Measurements from ENCODE around the gene GRK6. TPM values are rescaled to one million over a fixed set of nuclear protein-coding genes. Genes with fewer than 3 reads are reported as not detected.

Gene GRK6
- total and polyA plus RNA-seq, 3 donors from 2014 or later: 32.6 to 57.0 (median 51.8) TPM

GRCh38 chr5:177382423-177383029 is 44.0 kb upstream of the GRK6 start:
- Histone ChIP-seq H3K27me3 (no peaks in the 10 kb centered on the region), H3K9me3 (no peaks in the 10 kb centered on the region), H3K36me3 (ENCODE audit: low read depth, missing control alignments) (no peaks in the 10 kb centered on the region), H3K4me3 (no peak overlapping the region), H3K27ac (no peak overlapping the region), H3K4me1 (peaks cover 8% of the 10 kb centered on the region)
- intact Hi-C loops (cut with DNase I; ENCODE audit: low total_unique reads): no loop called here
- DNase-seq: peak; percentile 71
- 24 to 41% methylated on average over 11 of the region's 11 CpGs for WGBS, 2 donors
- peak in 2 of 3 experiments; percentile 22 to 34 for TF ChIP-seq CTCF (IDR thresholded peaks at IDR 0.05)
- no peak for TF ChIP-seq POLR2A (IDR thresholded peaks at IDR 0.05)

DNA sequence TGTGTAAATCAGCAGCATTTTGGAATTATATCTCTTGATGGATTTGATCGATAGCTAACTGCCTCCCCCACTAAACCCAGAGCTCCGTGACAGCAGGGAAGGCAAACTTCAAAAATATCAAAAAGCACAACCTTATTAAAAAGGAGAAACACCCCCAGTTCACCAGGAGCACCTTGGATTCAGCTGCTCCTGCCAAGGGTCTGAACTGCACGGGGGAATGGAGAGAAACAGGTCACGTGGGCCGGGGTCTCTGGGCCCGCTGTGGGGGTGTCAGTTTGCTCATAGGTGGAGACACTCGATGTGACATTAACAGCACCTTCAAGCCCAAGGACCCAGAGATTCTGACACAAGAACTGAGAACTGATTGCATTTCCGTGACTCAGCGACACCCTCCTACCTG is 43.3 kb upstream of the GRK6 start:
- Histone ChIP-seq H3K36me3 (ENCODE audit: low read depth, missing control alignments) (no peaks in the 10 kb centered on the region), H3K9me3 (no peaks in the 10 kb centered on the region), H3K27ac (no peak overlapping the region), H3K4me1 (peaks cover 8% of the 10 kb centered on the region), H3K4me3 (no peak overlapping the region), H3K27me3 (no peaks in the 10 kb centered on the region)
- intact Hi-C loops (cut with DNase I; ENCODE audit: low total_unique reads): no loop called here
- WGBS, 2 donors: 88 to 94% methylated on average over 9 of the region's 9 CpGs
- TF ChIP-seq POLR2A (IDR thresholded peaks at IDR 0.05): no peak
- no peak for TF ChIP-seq CTCF (IDR thresholded peaks at IDR 0.05)
- no peak for DNase-seq

GRCh38 chr5:177384134-177384533 is 42.3 kb upstream of the GRK6 start, which contains the start of gene SLC34A1:
SLC34A1 (plus strand) TSS chr5:177384434; CDS start chr5:177385742, 1,308 bp downstream.
- H3K27me3 ChIP-seq: no peaks in the 10 kb centered on the region
- no peak for TF ChIP-seq POLR2A (IDR thresholded peaks at IDR 0.05)
- TF ChIP-seq CTCF (IDR thresholded peaks at IDR 0.05): no peak
- no peak for DNase-seq
- intact Hi-C loops (cut with DNase I; ENCODE audit: low total_unique reads): no loop called here
- peaks cover 8% of the 10 kb centered on the region for H3K4me1 ChIP-seq
- H3K9me3 ChIP-seq: no peaks in the 10 kb centered on the region
- no peak within 1 kb of the TSS for H3K4me3 ChIP-seq
- 80% methylated on average over 4 of the region's 4 CpGs; no CpG with 5 or more reads in 1 of the 2 donors for WGBS, 2 donors
- H3K36me3 ChIP-seq (ENCODE audit: low read depth, missing control alignments): no peaks in the 10 kb centered on the region
- H3K27ac ChIP-seq: no peak within 1 kb of the TSS

DNA sequence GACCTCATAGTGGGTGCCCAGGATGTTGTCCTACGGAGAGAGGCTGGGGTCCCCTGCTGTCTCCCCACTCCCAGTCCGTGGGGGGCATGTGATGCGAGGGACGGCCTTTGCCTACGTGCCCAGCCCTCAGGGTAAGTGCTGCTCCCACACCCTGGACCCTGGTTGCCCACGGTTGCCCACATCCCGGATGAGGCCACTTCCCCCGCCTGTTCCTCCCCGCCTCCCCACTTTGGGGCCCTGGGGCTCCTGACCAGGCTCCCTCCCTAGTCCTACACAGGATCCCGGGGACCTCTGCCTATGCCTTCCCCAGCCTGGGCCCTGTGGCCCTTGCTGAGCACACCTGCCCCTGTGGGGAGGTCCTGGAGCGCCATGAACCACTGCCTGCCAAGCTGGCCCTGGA is 40.8 kb upstream of the GRK6 start:
- H3K4me3 ChIP-seq: no peak overlapping the region
- no peaks in the 10 kb centered on the region for H3K36me3 ChIP-seq (ENCODE audit: low read depth, missing control alignments)
- H3K27me3 ChIP-seq: no peaks in the 10 kb centered on the region
- DNase-seq: no peak
- peaks cover 8% of the 10 kb centered on the region for H3K4me1 ChIP-seq
- intact Hi-C loops (cut with DNase I; ENCODE audit: low total_unique reads): no loop called here
- TF ChIP-seq POLR2A (IDR thresholded peaks at IDR 0.05) (no peak), CTCF (IDR thresholded peaks at IDR 0.05) (no peak)
- no peaks in the 10 kb centered on the region for H3K9me3 ChIP-seq
- 67 to 87% methylated on average over 7 to 10 of the region's 11 CpGs for WGBS, 2 donors
- no peak overlapping the region for H3K27ac ChIP-seq

GRCh38 chr5:177386542-177386941 is 39.9 kb upstream of the GRK6 start:
- Histone ChIP-seq H3K27me3 (no peaks in the 10 kb centered on the region), H3K9me3 (no peaks in the 10 kb centered on the region), H3K4me3 (no peak overlapping the region), H3K27ac (no peak overlapping the region), H3K36me3 (ENCODE audit: low read depth, missing control alignments) (no peaks in the 10 kb centered on the region), H3K4me1 (peaks cover 8% of the 10 kb centered on the region)
- no peak for TF ChIP-seq CTCF (IDR thresholded peaks at IDR 0.05)
- TF ChIP-seq POLR2A (IDR thresholded peaks at IDR 0.05): no peak
- 88 to 90% methylated on average over 7 to 8 of the region's 8 CpGs for WGBS, 2 donors
- no peak for DNase-seq
- intact Hi-C loops (cut with DNase I; ENCODE audit: low total_unique reads): no loop called here
